ENCODE results near the gene EEF1B2. TPM values are rescaled to one million over a fixed set of nuclear protein-coding genes. Genes with fewer than 3 reads are reported as not detected.

The EEF1B2 gene
- 720 and 1,143 TPM in 2 replicates for total RNA-seq

GRCh38 chr2:206159346-206160124, at the start of gene EEF1B2, which contains the start of gene NDUFS1:
TSS of gene EEF1B2 (plus strand) at chr2:206159895. CDS start at chr2:206159980, 85 bp downstream.
TSS of gene NDUFS1 (minus strand) at chr2:206159444. CDS start at chr2:206153678, 5,766 bp downstream.

Other genes with a start within 250 kb of the EEF1B2 start
- 3.3 and 4.3 TPM in 2 replicates for gene INO80D, start 73.7 kb upstream of the EEF1B2 start, total RNA-seq
- 101 and 123 TPM in 2 replicates for gene NDUFS1, start 451 bp upstream of the EEF1B2 start, total RNA-seq
- gene ZDBF2, start 114.8 kb downstream of the EEF1B2 start, total RNA-seq, result 6.2 and 7.6 TPM in 2 replicates

All from bronchial smooth muscle cell (primary cell).